ENCODE measurements around the gene SLC8B1. TPM values are rescaled to one million over a fixed set of nuclear protein-coding genes. Genes with fewer than 3 reads are reported as not detected.

The SLC8B1 gene
- total RNA-seq, 1 donor = 19.5 TPM

- Histone ChIP-seq H2AFZ (ENCODE audit: low read length) (no peak overlapping the region), H3K36me3 (ENCODE audit: insufficient read depth, low read length) (peaks cover 15% of the 10 kb centered on the region), H3K4me3 (ENCODE audit: insufficient read depth, low read length) (no peak overlapping the region), H3K9me3 (ENCODE audit: low read depth, low read length) (no peaks in the 10 kb centered on the region), H3K27me3 (ENCODE audit: insufficient read depth, low read length) (no peaks in the 10 kb centered on the region), H3K79me2 (ENCODE audit: insufficient read depth, low read length) (no peaks in the 10 kb centered on the region), H3K27ac (ENCODE audit: low read depth, low read length) (no peak overlapping the region), H3K4me2 (ENCODE audit: insufficient read depth, low read length) (no peak overlapping the region), H4K20me1 (ENCODE audit: insufficient read depth, low read length) (no peaks in the 10 kb centered on the region), H3K4me1 (ENCODE audit: insufficient read depth, low read length) (peaks cover 14% of the 10 kb centered on the region)
- DNase-seq (ENCODE audit: insufficient read length, low spot score, missing footprints) = peak; percentile 75
- no peak for TF ChIP-seq CTCF (IDR thresholded peaks at IDR 0.05; ENCODE audit: extremely low read depth, low read depth, low read length)
These were observed 37.1 kb downstream of the SLC8B1 start for GRCh38 chr12:113297621-113298471.

GRCh38 chr12:113297214-113297587 is 37.7 kb downstream of the SLC8B1 start:
- Histone ChIP-seq H3K27ac (ENCODE audit: low read depth, low read length) (no peak overlapping the region), H4K20me1 (ENCODE audit: insufficient read depth, low read length) (no peaks in the 10 kb centered on the region), H3K79me2 (ENCODE audit: insufficient read depth, low read length) (no peaks in the 10 kb centered on the region), H3K27me3 (ENCODE audit: insufficient read depth, low read length) (no peaks in the 10 kb centered on the region), H3K4me1 (ENCODE audit: insufficient read depth, low read length) (peaks cover 18% of the 10 kb centered on the region), H3K9me3 (ENCODE audit: low read depth, low read length) (no peaks in the 10 kb centered on the region), H2AFZ (ENCODE audit: low read length) (no peak overlapping the region), H3K36me3 (ENCODE audit: insufficient read depth, low read length) (peaks cover 17% of the 10 kb centered on the region), H3K4me2 (ENCODE audit: insufficient read depth, low read length) (no peak overlapping the region), H3K4me3 (ENCODE audit: insufficient read depth, low read length) (no peak overlapping the region)
- TF ChIP-seq CTCF (IDR thresholded peaks at IDR 0.05; ENCODE audit: extremely low read depth, low read depth, low read length) = no peak
- peak; percentile 59 for DNase-seq (ENCODE audit: insufficient read length, low spot score, missing footprints)

GRCh38 chr12:113296557-113297213 is 38.2 kb downstream of the SLC8B1 start:
- H3K4me1 ChIP-seq (ENCODE audit: insufficient read depth, low read length) = peaks cover 23% of the 10 kb centered on the region
- H4K20me1 ChIP-seq (ENCODE audit: insufficient read depth, low read length) = no peaks in the 10 kb centered on the region
- H3K4me3 ChIP-seq (ENCODE audit: insufficient read depth, low read length) = no peak overlapping the region
- H3K79me2 ChIP-seq (ENCODE audit: insufficient read depth, low read length) = no peaks in the 10 kb centered on the region
- H3K9me3 ChIP-seq (ENCODE audit: low read depth, low read length) = no peaks in the 10 kb centered on the region
- H3K27me3 ChIP-seq (ENCODE audit: insufficient read depth, low read length) = no peaks in the 10 kb centered on the region
- DNase-seq (ENCODE audit: insufficient read length, low spot score, missing footprints) = peak; percentile 73
- H3K4me2 ChIP-seq (ENCODE audit: insufficient read depth, low read length) = no peak overlapping the region
- H3K36me3 ChIP-seq (ENCODE audit: insufficient read depth, low read length) = peaks cover 17% of the 10 kb centered on the region
- no peak for TF ChIP-seq CTCF (IDR thresholded peaks at IDR 0.05; ENCODE audit: extremely low read depth, low read depth, low read length)
- H2AFZ ChIP-seq (ENCODE audit: low read length) = no peak overlapping the region
- no peak overlapping the region for H3K27ac ChIP-seq (ENCODE audit: low read depth, low read length)

GRCh38 chr12:113295886-113296556 is 38.9 kb downstream of the SLC8B1 start:
- Histone ChIP-seq H3K27me3 (ENCODE audit: insufficient read depth, low read length) (no peaks in the 10 kb centered on the region), H3K4me2 (ENCODE audit: insufficient read depth, low read length) (no peak overlapping the region), H3K4me3 (ENCODE audit: insufficient read depth, low read length) (no peak overlapping the region), H3K36me3 (ENCODE audit: insufficient read depth, low read length) (peaks cover 20% of the 10 kb centered on the region), H3K4me1 (ENCODE audit: insufficient read depth, low read length) (peaks cover 26% of the 10 kb centered on the region), H4K20me1 (ENCODE audit: insufficient read depth, low read length) (no peaks in the 10 kb centered on the region), H3K27ac (ENCODE audit: low read depth, low read length) (no peak overlapping the region), H2AFZ (ENCODE audit: low read length) (no peak overlapping the region), H3K79me2 (ENCODE audit: insufficient read depth, low read length) (no peaks in the 10 kb centered on the region), H3K9me3 (ENCODE audit: low read depth, low read length) (no peaks in the 10 kb centered on the region)
- no peak for TF ChIP-seq CTCF (IDR thresholded peaks at IDR 0.05; ENCODE audit: extremely low read depth, low read depth, low read length)
- DNase-seq (ENCODE audit: insufficient read length, low spot score, missing footprints) = peak; percentile 55
